ENCODE results near the gene KLHL41.
"Not testable (repeated sequence)": the region's sequence is repeated elsewhere in the genome, so short reads cannot be mapped to it uniquely, and the experiment has no call there.

Gene KLHL41

GRCh38 chr2:169561364-169561763 is 51.9 kb downstream of the KLHL41 start:
- H3K4me3 ChIP-seq (replicated peaks; ENCODE audit: insufficient read depth, low read length): no peak overlapping the region
- H3K27me3 ChIP-seq (ENCODE audit: insufficient read depth, poor library complexity, severe bottlenecking): no peaks in the 10 kb centered on the region
- TF ChIP-seq POLR2AphosphoS5 (IDR thresholded peaks at IDR 0.05; ENCODE audit: low read depth): no peak
- no peak for TF ChIP-seq GABPA (IDR thresholded peaks at IDR 0.05; ENCODE audit: low read depth)
- TF ChIP-seq SPI1 (IDR thresholded peaks at IDR 0.05; ENCODE audit: borderline replicate concordance, low read depth): no peak
- TF ChIP-seq CTCF (IDR thresholded peaks at IDR 0.05; ENCODE audit: insufficient read depth, low read length): no peak
- TF ChIP-seq REST (IDR thresholded peaks at IDR 0.05; ENCODE audit: insufficient replicate concordance, low read depth): no peak
- no peak overlapping the region for H3K27ac ChIP-seq (replicated peaks)
- DNase-seq (ENCODE audit: low read depth in 1 of 2, low spot score in 1 of 2): no peak

GRCh38 chr2:169562084-169562483 is 52.6 kb downstream of the KLHL41 start:
- DNase-seq (ENCODE audit: low read depth in 1 of 2, low spot score in 1 of 2); H3K4me3 ChIP-seq (replicated peaks; ENCODE audit: insufficient read depth, low read length); H3K27me3 ChIP-seq (ENCODE audit: insufficient read depth, poor library complexity, severe bottlenecking); H3K27ac ChIP-seq (replicated peaks): not testable (repeated sequence)

- Histone ChIP-seq H3K27ac (replicated peaks) (no peak overlapping the region), H3K27me3 (ENCODE audit: insufficient read depth, poor library complexity, severe bottlenecking) (no peaks in the 10 kb centered on the region), H3K4me3 (replicated peaks; ENCODE audit: insufficient read depth, low read length) (no peak overlapping the region)
- DNase-seq (ENCODE audit: low read depth in 1 of 2, low spot score in 1 of 2): no peak
- TF ChIP-seq POLR2AphosphoS5 (IDR thresholded peaks at IDR 0.05; ENCODE audit: low read depth) (no peak), REST (IDR thresholded peaks at IDR 0.05; ENCODE audit: insufficient replicate concordance, low read depth) (no peak), GABPA (IDR thresholded peaks at IDR 0.05; ENCODE audit: low read depth) (no peak), CTCF (IDR thresholded peaks at IDR 0.05; ENCODE audit: insufficient read depth, low read length) (no peak), SPI1 (IDR thresholded peaks at IDR 0.05; ENCODE audit: borderline replicate concordance, low read depth) (no peak)
Observed at GRCh38 chr2:169562519-169562918, 53.0 kb downstream of the KLHL41 start.

GRCh38 chr2:169565686-169566085 is 56.2 kb downstream of the KLHL41 start:
- no peak overlapping the region for H3K27ac ChIP-seq (replicated peaks)
- DNase-seq (ENCODE audit: low read depth in 1 of 2, low spot score in 1 of 2): no peak
- TF ChIP-seq POLR2AphosphoS5 (IDR thresholded peaks at IDR 0.05; ENCODE audit: low read depth): no peak
- no peak for TF ChIP-seq CTCF (IDR thresholded peaks at IDR 0.05; ENCODE audit: insufficient read depth, low read length)
- TF ChIP-seq SPI1 (IDR thresholded peaks at IDR 0.05; ENCODE audit: borderline replicate concordance, low read depth): no peak
- TF ChIP-seq GABPA (IDR thresholded peaks at IDR 0.05; ENCODE audit: low read depth): no peak
- no peak for TF ChIP-seq REST (IDR thresholded peaks at IDR 0.05; ENCODE audit: insufficient replicate concordance, low read depth)
- H3K27me3 ChIP-seq (ENCODE audit: insufficient read depth, poor library complexity, severe bottlenecking): no peaks in the 10 kb centered on the region
- H3K4me3 ChIP-seq (replicated peaks; ENCODE audit: insufficient read depth, low read length): no peak overlapping the region
